ENCODE results near the gene KCTD20.

Gene KCTD20

DNA sequence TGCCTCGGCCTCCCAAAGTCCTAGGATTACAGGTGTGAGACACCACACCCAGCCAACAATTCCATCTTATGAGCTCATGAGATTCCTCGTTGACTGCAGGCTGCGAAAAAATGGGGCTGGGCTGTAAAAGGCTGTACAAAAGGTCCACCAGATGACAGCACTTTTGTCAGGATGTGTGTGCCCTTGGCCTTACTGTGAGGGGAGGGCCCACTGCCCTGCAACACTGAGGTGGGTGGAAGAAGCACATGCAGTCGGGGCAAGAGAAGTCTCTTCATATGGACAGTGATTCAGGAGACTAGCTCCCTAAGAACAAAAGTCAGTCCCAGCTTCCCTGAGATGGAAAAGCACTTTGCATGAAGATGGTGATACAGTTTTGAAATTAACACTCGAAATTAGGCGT lies 50.5 kb downstream of the KCTD20 start:
- no peak overlapping the region for H3K27ac ChIP-seq
- TF ChIP-seq, protein P1, sequence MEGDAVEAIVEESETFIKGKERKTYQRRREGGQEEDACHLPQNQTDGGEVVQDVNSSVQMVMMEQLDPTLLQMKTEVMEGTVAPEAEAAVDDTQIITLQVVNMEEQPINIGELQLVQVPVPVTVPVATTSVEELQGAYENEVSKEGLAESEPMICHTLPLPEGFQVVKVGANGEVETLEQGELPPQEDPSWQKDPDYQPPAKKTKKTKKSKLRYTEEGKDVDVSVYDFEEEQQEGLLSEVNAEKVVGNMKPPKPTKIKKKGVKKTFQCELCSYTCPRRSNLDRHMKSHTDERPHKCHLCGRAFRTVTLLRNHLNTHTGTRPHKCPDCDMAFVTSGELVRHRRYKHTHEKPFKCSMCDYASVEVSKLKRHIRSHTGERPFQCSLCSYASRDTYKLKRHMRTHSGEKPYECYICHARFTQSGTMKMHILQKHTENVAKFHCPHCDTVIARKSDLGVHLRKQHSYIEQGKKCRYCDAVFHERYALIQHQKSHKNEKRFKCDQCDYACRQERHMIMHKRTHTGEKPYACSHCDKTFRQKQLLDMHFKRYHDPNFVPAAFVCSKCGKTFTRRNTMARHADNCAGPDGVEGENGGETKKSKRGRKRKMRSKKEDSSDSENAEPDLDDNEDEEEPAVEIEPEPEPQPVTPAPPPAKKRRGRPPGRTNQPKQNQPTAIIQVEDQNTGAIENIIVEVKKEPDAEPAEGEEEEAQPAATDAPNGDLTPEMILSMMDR (conservative IDR thresholded peaks at IDR 0.05) = no peak
- TF ChIP-seq ZFX (IDR thresholded peaks at IDR 0.05) = no peak

DNA sequence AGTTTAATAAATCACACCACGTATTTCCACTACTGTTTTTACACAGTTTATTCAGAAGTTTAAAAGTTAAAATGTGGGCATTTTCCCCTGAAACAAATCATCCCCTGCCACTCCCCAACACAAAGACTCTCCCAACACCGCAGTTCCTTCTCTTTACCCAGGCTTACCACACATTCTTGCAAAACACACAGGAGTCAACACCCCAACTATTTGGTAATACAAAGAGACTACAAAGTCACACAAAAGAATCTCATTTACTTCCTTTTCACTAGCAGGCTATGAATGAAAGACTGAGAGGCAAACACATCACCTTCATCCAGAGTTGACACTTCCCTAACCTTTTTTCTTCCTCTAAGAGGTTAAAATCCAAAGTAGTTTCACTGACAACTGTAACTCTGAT lies 51.1 kb downstream of the KCTD20 start:
- no peak overlapping the region for H3K27ac ChIP-seq

DNA sequence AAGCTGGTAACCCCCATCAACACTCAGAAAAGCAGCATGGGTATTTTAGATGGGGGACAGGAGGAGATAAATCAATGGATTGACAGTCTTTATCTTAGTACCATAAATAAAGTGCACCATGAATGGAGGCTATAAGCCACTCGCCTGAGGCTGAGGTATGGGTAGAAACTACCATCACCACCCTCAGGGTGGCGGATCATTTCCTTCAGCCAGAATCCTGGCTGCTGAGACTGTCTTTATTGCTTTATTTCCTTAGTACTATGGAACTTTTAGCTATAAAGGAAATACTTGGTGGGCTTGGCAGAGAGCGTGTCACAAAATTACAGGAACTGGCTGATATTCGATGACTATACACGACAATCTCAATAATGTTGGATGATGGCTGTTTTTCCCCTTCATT lies 52.3 kb downstream of the KCTD20 start:
- no peak for TF ChIP-seq ZFX (IDR thresholded peaks at IDR 0.05)
- TF ChIP-seq, protein P1 (conservative IDR thresholded peaks at IDR 0.05) = no peak
- no peak overlapping the region for H3K27ac ChIP-seq

More for the DNA sequence above, 51.1 kb downstream of the KCTD20 start:
- no peak for TF ChIP-seq ZFX (IDR thresholded peaks at IDR 0.05)
- TF ChIP-seq, protein P1 (conservative IDR thresholded peaks at IDR 0.05) = no peak

DNA sequence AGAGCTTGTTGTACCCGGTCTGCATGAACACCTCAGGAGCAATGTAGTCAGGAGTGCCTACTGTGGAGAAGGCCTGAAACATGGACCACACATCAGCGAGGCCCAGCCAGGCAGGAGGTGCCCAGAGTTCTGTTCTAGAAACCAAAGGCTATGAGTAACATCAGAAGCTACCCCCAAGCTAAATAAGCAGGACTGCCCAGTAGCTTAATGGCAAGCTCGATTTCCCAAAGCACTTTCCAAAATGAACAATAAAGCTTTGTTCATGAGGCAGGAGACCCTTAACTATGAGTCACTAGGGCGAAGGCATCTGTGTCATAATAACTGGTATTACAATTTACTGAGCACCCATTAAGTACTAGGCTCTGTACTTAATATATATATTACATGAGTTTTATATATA lies 57.1 kb downstream of the KCTD20 start:
- TF ChIP-seq ZFX (IDR thresholded peaks at IDR 0.05) = no peak
- TF ChIP-seq, protein P1 (conservative IDR thresholded peaks at IDR 0.05) = no peak
- H3K27ac ChIP-seq = no peak overlapping the region

DNA sequence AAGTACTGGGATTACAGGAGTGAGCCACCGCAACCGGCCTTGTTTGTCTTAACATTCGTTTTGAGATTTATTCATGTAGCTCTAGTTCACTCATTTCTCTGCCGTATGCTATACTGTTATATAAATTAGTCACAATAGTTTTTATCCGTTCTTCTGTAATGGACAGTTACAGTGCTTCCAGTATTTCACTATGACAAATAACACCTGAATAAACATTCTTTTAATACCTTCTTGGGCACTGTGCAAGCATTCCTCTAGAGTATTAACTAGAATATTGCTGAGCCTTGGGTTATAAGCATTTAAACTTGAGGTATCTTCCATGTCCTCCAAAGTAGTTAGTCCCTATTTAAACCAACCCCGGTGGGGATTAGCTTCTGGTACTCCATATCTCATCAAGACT lies 58.9 kb downstream of the KCTD20 start:
- TF ChIP-seq, protein P1 (conservative IDR thresholded peaks at IDR 0.05) = no peak
- no peak for TF ChIP-seq ZFX (IDR thresholded peaks at IDR 0.05)
- no peak overlapping the region for H3K27ac ChIP-seq

DNA sequence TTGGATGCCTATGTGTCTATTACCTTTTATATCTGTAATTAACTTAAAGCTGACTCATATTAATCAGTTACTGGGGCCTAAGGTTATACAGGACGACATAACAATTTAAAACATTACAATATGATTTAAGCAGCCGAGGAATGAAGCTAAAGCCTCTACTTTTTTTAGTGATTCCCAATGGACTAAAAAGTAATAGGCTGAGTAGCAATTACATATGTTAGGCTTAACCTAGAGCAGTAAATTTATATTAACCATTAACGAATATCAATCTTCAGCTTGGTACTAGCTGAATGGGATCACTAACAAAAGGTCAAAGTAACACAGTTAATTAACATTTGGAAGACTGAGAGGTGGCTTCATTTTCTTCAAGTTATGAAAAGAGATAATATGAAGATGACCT lies 61.4 kb downstream of the KCTD20 start:
- H3K27ac ChIP-seq = no peak overlapping the region
- TF ChIP-seq, protein P1 (conservative IDR thresholded peaks at IDR 0.05) = no peak
- TF ChIP-seq ZFX (IDR thresholded peaks at IDR 0.05) = no peak

DNA sequence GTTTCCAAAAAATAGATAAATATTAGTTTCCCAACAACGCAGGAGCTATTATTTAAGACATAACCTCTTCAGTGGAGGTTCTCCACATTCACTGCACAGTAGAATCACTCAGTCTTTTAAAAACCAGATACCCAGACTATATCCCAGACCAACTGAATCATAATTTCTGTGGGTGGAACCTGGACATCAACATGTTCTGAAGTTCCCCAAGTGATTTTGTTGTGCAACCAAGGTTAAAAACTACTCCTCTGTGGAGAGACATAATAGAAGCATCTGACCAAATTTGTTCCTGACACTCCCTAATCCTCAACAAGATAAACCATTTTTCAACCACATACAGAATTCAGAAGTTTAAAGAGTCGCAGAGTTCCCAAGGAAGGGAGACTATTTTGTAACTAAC lies 62.2 kb downstream of the KCTD20 start:
- no peak overlapping the region for H3K27ac ChIP-seq
- TF ChIP-seq ZFX (IDR thresholded peaks at IDR 0.05) = no peak
- TF ChIP-seq, protein P1 (conservative IDR thresholded peaks at IDR 0.05) = no peak
